NCI-H1436 (cell line): Measurements from ENCODE around the gene ZNF579.

ENCODE experiments used
- DNase-seq: peaks from one replicate; lab custom pipeline; 2025; lab: John Stamatoyannopoulos, UW

ZNF579 gene

GRCh38 chr19:55611983-55612645 is 31.5 kb upstream of the ZNF579 start:
- no peak for DNase-seq

- DNase-seq: no peak
Measured at GRCh38 chr19:55611300-55611982, 30.8 kb upstream of the ZNF579 start.

- DNase-seq: no peak
Measured at GRCh38 chr19:55609326-55609725, 28.7 kb upstream of the ZNF579 start.

- DNase-seq: no peak
Measured at GRCh38 chr19:55606817-55607216, 26.2 kb upstream of the ZNF579 start.

DNA sequence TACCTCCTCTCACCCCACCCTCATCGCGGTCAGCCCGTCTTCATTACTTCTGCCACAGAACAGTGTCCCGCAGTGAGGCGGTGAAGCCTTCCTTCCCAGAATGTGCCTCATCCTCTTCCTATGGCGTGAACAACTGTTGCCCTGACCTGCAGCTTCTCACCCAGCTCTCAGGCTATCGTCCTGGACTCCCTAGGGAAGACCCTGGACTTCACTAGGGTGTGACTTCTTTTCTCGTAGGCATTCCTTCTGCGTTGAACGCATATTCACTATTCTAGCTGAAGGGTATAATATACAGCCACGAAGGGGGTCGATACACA is 25.8 kb upstream of the ZNF579 start:
- no peak for DNase-seq

DNA sequence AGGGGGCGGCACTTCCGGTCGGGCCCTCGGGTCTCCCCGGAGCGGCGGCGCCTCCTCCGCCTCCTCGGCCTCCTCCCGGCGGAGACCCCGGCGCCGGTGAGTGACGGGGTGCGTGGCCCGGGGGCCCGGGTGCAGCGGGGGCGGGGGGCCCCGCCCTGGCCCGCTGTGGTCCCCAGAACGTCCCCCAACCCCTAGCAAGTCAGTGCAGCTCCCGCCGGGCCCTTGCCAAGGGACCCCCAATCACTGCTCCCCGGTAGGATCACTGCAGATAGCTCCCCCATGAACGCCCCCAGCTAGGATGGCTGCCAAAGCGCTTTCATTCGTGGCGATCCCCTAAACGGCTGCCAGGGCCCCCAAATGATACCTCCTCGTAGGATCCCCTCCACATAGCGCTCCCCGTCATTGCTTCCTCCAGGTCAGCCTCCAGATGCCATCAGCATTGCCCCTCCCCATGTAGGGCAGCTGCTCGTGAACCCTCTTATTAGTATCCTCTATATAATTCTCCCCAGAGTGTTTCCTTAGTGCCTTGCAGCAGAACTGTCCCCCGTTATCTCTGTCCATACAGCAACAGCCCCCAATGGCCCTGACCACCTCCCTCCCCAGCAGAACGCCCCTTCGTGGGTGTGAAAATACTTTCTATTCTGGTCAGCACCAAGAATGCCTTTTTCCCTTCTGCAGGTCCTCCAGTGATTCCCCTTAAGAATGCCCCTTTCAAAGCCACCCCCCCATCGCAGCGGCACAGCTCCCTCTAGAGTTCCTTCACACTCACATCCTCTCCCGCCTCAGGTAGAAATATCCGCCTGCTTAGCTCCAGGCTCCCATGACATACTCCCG is 25.2 kb upstream of the ZNF579 start, which contains the start of gene ZNF865:
ZNF865 (plus strand) TSS at position 11 of the 834 bp plus-strand sequence. CDS start 7,972 bp downstream, outside the sequence.
- DNase-seq: peak; percentile 82

GRCh38 chr19:55605207-55605636 is 24.6 kb upstream of the ZNF579 start:
- DNase-seq: peak; percentile 99

DNA sequence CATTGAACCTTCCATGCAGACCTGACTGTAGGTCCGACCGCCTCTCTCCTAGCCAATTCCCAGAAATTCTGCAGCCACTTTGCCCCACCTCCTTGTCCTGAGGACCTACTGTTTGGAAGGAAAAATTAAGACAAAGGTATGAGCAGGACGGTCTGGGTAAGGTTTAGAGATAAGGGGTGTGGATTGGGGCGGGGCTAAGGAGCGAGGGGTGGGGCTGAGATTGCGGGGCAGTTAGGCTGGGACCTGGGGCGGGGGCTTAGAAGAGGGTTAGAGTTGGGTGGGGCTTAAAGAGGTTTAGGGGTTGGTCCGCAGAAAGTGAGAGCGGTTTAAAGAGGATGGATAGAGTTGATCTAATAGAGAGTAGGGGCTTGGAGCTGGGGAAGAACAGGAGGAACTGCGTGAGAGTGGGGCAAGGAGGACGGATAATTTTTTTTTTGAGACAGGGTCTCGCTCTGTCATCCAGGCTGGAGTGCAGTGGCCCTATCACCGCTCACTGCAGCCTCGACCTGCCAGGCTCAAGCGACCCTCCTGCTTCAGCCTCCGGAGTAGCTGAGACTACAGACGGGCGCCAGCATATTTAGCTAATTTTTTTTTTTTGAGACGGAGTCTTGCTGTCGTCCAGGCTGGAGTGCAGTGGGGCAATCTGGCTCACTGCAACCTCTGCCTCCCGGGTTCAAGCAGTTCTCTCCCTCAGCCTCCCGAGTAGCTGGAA is 23.1 kb upstream of the ZNF579 start:
- DNase-seq: no peak

GRCh38 chr19:55603115-55603514 is 22.5 kb upstream of the ZNF579 start:
- no peak for DNase-seq

DNA sequence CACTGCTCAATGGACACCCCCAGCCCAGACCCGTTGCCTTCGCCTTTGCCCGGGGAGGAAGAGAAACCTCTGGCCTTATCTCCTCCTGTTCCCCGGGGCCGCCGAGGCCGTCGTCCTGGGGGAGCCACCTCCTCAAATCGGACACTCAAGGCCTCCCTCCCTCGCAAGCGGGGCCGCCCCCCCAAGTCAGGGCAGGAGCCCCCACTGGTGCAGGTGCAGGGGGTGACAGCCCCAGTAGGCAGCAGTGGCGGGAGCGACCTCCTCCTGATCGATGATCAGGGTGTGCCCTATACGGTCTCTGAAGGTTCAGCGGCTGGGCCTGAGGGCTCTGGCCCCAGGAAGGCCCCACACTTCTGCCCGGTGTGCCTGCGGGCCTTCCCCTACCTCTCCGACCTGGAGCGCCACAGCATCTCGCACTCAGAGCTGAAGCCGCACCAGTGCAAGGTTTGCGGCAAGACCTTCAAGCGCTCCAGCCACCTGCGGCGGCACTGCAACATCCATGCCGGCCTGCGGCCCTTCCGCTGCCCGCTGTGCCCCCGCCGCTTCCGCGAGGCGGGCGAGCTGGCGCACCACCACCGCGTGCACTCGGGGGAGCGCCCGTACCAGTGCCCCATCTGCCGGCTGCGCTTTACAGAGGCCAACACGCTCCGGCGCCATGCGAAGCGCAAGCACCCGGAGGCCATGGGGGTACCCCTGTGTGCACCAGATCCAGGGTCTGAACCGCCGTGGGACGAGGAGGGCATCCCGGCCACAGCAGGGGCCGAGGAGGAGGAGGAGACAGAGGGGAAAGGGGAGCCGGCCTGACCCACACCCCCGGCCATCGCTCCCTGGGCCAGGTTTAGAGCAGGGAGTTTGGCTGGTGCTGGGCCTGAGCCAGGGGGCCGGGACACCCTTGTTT is 21.7 kb upstream of the ZNF579 start:
- DNase-seq: no peak

GRCh38 chr19:55601084-55601483 is 20.4 kb upstream of the ZNF579 start:
- no peak for DNase-seq

- no peak for DNase-seq
Measured at GRCh38 chr19:55600662-55601028, 20.0 kb upstream of the ZNF579 start.

GRCh38 chr19:55599842-55600661 is 19.4 kb upstream of the ZNF579 start, which contains the start of gene ZNF524:
ZNF524 (plus strand) TSS chr19:55600288; CDS start chr19:55602113, 1,825 bp downstream.
- peak; percentile 98 for DNase-seq

DNA sequence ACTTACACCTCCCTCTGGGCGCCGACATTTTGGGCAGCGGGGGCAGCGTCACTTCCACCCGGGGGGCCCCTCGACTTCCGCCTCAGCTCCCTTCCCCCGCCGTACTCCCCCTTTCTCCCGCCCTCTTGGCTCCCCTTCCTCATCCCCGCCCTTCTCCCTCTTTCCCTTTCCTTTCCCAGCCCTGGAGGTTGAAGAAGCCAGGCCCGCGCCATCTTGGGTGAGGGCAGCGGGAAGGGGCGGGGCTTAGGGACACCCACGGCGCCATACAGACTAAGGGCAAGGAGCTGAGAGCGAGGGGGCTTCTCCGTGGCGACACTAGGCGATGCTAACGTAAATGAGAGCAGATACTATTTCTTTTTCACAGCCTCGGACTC is 18.8 kb upstream of the ZNF579 start, which contains the start of gene FIZ1:
FIZ1 (minus strand) TSS at position 50 of the 374 bp plus-strand sequence. CDS start 1,652 bp downstream, outside the sequence.
- DNase-seq: peak; percentile 100

GRCh38 chr19:55598719-55599467 is 18.2 kb upstream of the ZNF579 start:
- peak; percentile 99 for DNase-seq

GRCh38 chr19:55598034-55598433 is 17.4 kb upstream of the ZNF579 start:
- DNase-seq: no peak

GRCh38 chr19:55597501-55597921 is 16.9 kb upstream of the ZNF579 start:
- no peak for DNase-seq

DNA sequence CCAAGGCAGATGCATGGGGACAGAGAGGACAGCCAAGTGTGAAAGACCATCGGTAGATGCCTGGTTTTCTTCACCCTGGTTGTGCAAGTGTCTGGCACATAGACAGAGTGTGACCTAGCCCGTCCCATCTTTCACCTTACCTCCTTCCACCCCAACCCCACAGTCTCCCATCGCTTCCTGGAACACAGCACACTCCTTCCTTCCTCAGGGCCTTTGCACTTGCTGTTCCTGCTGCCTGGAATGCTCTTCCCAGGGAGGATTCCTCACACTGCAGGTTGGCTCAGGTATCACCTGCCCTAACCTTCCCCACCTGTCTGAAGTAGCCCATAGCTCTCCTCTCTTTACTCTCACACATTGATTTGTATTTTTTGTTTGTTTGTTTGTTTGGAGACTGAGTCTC is 15.7 kb upstream of the ZNF579 start:
- DNase-seq: no peak

DNA sequence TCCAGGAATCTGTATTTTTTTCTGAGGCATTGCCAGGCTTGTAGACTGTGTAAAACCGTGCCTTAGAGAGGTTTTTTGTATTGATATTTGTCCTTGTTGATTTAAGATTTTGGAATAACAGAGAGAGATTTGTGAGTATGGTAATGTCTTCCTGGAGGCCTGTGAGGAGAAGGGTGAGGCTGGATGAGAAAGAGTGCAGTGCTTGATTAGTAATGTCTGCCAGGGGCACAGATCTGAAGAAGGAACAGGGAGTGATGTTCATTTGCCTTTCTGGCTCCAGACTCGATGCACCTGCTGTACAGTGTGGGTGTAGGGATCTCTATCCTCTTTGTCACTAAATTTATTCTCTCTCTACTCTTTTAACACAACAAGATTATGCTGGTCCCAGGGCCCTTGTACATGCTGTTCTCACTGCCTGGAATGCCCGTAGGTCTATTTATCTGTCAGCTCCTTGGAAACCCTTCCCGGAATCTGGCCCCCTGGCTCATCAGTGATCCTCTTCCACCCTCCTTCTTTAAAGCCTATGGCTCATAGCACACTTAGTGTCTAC is 14.4 kb upstream of the ZNF579 start:
- no peak for DNase-seq
